ENCODE measurements around the gene UBXN1. TPM values are rescaled to one million over a fixed set of nuclear protein-coding genes. Genes with fewer than 3 reads are reported as not detected.

The UBXN1 gene, protein sequence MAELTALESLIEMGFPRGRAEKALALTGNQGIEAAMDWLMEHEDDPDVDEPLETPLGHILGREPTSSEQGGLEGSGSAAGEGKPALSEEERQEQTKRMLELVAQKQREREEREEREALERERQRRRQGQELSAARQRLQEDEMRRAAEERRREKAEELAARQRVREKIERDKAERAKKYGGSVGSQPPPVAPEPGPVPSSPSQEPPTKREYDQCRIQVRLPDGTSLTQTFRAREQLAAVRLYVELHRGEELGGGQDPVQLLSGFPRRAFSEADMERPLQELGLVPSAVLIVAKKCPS
- total RNA-seq (2014; rRNA removed; shearing (Covaris generic)) = 80.6 and 116 TPM in 2 replicates

DNA sequence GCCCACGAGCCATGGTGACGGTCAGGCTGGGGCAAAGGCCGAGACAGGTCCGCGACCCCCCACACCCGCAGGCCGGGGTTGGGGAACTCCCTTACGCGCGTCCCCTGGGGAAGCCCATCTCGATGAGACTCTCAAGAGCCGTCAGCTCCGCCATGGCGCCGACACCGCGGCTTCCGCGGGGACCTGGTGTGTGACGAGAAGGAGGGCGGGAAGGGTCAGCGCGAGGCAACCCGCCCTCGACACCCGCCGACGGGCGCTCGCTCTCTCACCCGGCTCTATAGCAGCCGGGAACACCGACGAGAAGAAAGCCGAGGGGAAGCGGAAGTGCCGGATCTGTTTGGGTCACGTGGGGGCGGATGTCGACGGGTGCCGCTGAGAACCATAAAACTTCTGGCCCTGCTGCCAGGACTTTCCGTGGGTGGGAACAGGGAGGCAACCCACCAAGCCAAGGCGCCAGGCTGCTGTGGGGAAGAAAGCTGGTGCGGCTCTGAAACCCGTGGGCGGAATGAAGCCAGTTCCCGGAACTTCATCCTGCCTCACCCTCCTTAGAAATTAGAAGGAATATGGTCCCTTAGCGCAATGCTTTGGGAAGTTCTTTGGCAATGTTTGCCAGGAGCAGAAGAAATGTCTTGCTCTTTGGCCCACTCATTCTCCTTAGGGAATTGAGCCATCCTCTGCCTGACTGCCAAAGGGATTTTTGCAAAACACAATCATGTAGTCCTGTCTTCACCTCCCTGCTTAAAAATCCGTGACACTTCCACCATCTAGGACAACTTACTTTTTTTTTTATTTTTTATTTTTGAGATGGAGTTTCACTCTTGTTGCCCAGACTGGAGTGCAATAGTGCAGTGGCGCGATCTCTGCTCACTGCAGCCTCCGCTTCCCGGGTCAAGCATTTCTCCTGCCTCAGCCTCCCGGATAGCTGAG, at the start of gene UBXN1:
UBXN1 (minus strand) TSS at position 304 of the 927 bp plus-strand sequence; CDS start at position 154, 150 bp downstream.
- peak; percentile 83 for DNase-seq (ENCODE audit: low read depth)

DNA sequence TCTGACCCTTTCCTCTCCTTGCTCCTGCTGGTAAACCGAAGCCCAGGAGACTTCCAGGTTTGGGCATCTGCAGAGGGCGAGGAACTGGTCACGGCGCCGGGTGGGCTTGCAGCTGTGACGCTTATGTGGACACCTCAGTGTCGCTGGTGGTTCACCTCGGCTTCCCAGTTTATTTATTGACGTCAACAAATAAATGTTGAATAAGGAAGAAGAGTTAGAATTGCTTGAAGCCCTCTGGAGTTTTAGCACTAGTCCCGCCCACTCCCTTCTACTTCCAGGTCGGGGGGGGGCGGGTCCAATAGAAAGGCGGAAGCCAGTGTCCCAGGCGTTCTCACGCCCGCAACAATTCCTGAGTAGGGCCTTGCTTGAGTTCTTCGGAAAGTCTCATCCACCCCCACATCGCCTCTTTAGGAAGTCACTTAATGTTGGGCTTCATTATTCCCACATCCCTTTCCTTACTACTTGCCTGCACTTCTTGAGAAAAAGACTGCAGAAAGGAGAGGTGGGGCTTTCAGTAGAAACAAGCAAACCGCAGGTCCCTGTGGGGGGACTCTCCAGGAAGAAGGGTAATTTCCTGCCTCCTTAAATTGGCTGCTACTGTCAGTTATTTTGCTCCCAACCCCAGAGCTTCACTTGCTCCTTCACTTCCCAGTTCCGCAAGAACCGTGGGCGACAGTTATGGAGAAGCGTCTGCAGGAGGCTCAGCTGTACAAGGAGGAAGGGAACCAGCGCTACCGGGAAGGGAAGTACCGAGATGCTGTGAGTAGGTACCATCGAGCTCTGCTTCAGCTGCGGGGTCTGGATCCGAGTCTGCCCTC, 49.5 kb upstream of the UBXN1 start, which contains the start of gene TTC9C:
TTC9C (plus strand) TSS at position 316 of the 818 bp plus-strand sequence; CDS start at position 679, 363 bp downstream.
- DNase-seq (ENCODE audit: low read depth) = peak; percentile 93

DNA sequence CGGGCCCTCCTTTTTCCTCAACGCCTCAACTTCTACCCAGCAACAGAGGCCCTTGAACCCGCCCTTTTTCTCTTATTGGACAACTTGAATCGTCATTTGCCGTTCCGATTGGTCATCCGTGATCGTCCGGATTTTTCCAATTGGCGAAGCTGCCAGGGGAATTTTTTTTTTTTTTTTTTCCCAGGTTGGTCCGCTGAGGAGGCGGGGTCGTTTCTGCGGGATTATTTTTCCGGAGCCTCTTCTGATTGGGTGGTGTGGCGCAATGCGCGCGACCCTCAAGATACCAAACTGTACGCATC, 48.9 kb upstream of the UBXN1 start:
- peak; percentile 98 for DNase-seq (ENCODE audit: low read depth)

DNA sequence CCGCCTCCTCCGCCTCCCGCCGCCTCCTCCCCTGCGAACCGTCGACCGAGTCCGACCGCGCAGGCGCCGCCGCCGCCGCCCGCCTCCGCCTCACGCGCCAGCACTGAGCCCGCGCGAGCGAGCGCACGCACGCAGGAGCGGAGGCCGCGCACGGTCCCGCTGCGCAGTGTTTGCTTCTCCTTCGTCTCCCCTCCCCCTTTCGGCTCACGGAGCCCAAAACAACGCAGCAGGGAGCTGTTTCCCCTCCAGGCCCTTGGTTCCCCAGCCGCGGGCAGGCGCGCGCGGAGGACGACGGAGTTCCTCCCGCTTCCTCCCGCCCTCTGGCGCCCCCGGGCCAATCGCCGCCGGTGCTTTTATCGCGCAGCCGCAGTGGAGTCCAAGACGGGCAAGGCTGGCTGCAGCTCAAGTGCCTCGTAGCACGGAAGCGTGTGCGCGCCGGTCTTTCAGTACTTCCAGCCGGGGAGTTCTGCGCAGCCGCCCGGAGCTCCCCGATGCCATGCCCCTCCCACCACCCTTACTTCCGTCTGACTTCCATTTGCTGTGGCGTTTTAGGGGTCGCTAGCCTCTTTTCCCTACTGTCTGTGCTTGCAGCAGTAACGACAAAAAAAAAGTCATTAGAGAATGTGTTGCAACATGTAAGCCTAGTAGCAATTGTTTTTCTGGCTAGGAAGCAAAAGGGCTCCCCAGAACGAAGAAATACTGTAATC, 48.4 kb upstream of the UBXN1 start, which contains the start of gene HNRNPUL2:
HNRNPUL2 (minus strand) TSS at position 293 of the 707 bp plus-strand sequence. CDS start 301 bp downstream, outside the sequence.
- DNase-seq (ENCODE audit: low read depth) = peak; percentile 98

DNA sequence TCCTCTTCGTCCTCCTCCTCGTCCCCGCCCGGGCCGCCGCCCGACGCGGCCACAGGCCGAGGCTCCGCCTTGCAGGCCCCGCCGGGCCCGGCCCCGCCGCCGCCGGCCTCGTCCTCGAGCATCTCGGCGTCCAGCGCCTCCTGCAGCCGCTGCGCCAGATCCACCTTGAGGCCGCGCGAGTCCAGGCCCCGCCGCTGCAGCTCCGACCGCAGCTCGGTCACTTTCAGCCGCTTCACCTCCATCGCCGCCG, 48.0 kb upstream of the UBXN1 start:
- no peak for DNase-seq (ENCODE audit: low read depth)

DNA sequence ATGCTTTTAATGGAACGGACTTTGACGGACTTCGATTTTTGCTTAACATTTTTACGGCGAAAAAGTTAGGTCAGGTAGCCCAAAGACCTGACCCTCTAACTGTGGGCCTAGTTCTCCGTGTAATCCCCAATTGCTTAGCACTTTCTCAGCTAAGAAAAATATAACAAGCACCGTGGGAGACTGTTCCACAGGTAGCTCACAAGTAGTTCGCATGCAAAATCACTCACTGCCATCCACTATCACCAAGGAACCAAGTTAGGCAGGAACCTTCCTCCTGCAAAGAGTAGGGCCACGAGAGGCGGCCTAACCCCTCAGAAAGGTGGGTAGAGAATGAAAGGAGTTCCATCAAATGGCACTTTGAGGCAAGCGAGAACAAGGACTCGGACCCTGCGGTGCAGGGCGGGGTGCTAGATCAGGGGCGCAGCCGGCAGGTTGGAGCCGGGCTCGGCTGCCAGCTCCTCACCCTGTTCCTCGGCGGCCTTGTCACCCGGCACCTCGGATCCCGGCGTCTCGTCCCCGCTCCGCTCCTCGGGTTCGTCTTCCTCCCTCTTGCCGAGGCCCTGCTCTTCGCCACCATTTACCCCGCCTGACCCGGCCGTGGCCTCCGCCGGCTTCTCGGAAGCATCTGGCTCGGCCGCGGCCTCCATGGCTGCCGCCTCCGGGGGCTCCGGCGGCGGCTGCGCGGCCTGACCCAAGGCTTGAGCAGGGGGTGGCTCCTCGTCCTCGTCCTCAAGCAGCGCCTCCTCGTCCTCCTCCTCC, 47.5 kb upstream of the UBXN1 start:
- DNase-seq (ENCODE audit: low read depth) = no peak

DNA sequence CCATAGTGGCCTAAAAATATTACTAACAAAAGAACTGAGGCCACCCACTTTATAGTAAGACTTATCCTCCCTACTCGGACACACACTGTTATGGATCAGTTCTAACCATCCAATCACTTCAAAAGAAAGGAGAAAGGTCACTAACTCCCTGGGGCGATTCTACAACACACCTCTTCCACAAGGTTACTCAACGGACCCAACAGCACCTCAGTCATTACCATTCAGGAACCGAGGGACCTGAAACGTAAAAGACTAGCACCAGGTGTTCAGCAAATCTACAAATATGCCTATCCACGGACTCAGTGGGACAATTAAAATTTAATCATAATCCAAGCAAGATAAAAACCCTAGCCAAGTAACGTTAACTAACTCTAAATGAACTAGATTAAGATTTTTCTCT, 46.8 kb upstream of the UBXN1 start:
- peak; percentile 53 for DNase-seq (ENCODE audit: low read depth)

DNA sequence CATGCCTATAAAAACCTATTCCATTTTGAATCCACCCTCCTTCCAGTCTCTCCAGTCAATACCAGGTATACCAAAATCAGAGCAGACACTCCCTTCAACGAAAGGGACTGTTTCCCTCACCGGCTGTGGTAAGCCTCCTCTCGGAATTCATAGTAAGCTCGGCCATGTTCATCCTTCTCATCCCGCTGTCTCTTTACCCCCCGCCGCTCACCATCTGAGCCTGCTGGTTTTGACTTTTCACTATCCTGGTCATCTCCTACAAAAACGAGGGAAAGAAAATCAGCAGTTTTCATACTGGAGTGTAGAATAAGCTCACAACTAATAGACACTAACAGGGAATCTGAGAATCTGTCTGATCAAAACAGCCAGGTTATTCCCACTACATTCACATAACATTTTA, 45.3 kb upstream of the UBXN1 start:
- DNase-seq (ENCODE audit: low read depth) = no peak

DNA sequence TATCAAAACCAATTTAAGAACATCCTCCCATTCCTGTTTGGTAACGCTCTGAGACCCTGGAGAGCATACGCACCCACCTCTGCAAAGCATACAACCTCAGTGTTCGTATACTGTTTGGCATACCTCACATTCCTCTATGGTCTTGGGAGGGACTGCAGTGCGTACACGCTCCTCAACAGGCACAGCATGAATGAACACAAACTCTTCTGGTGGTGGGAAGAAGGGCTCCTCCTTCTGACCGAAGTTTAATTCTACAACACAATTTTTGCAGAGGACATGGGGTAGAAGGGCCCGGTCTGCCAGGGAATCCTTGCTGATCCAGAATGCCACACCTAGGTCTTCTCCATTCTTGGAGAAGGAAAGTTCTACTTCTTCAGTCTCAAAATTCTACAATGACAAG, 43.1 kb upstream of the UBXN1 start:
- DNase-seq (ENCODE audit: low read depth) = no peak

DNA sequence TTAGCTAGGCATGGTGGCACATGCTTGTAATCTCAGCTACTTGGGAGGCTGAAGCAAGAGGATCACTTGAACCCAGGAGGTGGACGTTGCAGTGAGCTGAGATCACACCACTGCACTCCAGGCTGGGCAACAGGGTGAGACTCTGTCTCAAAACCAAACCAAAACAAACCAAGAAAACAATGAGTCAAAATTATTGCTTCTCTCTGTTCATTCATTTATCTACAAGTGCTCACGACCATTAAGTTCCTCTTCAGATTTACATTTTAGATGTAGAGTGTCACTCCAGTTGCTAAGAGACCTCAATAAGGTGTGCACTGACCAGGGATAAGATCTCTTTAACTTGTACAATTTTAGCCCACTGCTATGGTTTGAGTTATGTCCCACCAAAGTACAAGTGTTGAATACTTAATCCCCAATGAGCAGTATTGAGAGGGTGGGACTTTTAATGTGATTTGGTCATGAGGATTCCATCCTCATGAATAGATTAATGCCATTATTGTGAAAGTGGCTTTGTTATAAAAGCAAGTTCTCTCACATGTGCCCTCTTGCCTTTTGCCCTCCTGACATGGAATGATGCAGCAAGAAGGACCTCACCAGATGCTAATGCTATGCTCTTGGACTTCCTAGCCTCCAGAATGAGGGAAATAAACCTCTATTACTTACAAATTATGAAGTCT, 40.6 kb upstream of the UBXN1 start:
- DNase-seq (ENCODE audit: low read depth) = no peak

DNA sequence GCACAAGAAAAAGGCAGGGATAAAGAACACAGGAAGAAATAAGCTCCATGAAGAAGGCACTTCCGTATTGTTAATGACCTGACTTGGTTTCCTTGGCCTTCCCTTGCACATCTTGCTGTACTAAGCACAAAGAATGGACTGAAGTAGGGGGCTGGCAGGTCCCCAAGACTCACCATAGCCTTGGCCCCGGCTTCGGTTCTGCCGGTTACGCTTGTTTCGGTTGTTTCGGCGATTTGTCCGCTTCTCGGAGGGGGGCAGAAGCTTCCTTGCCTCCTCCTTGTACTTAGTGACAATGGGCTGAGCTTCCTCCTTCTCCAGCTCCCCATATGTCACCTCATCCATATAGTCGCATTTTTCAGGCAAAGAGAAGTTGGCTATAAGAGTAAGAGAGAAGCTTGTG, 37.9 kb upstream of the UBXN1 start:
- DNase-seq (ENCODE audit: low read depth) = no peak

DNA sequence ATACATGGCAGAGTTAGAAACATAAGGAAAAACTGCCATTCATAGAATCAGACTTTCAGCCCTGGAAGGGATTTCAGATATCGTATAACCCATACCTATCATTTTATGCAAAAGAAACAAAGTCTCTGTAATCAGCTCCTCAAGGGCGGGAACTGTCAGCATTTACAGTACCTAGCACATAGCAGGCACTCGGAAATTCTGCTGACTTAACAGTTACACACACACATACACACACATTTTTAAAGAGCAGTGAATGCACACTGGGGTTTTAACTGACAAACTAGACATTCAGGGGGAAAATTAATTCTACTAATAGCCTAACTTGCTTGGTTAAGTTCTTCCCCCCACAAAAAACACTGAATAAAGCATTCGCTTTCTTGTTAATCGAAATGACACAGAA, 37.3 kb upstream of the UBXN1 start:
- no peak for DNase-seq (ENCODE audit: low read depth)

DNA sequence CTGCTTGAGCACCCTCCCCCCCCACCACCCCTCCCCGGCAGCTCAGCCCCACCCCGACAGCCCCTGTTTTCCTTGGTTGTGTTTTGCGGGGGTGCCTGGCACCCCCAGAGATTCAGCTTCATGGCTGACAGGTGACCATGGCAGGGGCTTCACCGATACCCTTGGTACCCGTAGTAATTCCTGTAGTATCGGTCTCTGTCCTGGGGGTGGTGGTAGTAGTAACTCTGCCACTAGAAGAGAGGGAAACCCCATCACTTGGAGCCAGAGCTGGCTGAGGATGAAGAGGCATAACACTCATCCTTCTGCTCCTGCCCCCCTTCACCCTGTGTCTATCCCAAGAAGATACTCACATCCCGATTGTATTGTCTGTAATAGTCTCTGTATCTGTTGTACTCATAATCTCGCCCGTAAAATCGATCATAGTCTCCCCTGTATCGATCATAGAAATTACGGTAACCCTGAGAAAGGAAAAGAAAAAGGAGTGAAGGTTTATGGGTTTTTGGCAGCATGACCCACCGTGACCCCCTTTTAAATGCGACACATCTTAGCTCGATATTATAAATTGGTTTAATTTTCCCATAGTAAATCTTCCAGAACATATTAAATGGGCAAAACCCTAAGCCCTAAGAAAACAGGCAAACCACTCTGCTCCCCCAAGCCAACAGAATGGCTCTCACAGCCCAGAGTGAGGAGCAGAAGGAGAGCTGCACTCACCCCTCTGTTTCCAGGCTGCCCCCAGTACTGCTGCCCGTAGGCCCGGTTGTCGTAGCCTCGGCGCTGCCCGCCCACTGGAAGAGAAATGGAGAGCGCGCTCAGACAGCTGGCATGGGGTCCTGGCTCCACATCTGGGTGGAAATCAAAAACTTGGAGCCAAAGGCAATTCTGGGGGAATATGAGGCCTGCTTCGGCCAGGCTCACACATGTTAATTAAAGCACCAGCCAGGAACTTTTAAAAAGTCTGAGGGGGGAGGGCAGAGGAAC, 36.6 kb upstream of the UBXN1 start:
- no peak for DNase-seq (ENCODE audit: low read depth)

DNA sequence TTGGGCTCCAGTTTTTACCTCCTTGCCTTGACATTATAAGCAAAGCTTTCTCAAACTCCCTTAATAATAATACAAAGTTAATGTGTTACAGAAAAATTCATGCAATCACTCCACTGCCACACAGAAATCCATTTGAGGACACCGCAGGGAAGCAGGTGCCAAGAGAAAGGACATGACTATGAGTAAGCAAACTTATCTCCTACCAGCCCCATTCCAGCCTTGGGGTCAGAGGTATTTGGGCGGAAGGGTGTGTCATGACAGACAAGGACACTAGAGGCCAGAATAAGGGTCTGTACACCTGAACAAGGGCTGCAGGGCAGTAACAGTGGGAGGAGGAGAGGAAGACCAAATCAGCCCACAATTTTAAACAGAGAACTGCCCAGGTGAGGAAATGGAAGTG, 34.5 kb upstream of the UBXN1 start:
- DNase-seq (ENCODE audit: low read depth) = no peak

DNA sequence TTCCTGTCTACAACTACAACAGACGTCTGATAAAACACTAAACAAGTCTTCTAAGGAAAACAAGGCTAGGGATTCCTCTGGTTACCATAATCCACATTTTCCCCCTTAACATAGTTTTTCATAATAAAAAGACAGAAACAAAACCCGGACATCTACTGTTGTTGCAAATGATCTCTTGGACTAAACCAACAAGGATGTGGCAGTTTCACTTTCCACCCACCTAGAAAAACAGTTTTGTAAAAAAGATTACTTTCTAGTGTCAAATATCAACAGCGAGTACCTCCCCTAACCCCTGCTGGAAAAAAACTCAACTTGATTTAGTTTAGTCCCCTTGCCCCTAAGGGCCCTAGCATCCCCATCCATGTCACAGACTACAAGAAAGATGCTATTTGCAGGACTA, 34.0 kb upstream of the UBXN1 start:
- no peak for DNase-seq (ENCODE audit: low read depth)

DNA sequence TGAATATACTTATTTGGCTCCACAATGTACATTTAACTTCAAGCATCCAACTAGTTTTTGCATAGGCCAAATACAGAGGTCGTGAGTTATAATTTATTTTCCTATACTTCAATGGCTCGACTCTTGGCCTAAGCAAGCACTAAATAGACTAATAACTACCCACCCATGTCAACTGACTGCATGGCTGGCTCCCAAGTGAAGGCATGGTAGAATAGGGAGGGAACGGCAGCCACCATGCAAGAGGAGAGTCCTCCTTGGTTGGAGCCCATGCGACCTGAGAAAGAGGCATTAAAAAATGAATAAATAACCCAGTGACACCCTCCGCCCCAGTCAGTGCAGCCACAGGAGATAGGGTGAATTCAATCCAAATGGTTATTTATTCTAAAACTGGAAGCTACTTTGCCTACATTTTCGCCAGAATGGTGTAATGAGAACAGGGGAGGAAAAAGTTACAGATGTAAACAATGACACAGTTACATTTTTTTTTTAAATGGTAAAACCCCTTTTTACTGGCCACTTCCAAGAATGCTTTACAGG, 33.5 kb upstream of the UBXN1 start:
- no peak for DNase-seq (ENCODE audit: low read depth)

DNA sequence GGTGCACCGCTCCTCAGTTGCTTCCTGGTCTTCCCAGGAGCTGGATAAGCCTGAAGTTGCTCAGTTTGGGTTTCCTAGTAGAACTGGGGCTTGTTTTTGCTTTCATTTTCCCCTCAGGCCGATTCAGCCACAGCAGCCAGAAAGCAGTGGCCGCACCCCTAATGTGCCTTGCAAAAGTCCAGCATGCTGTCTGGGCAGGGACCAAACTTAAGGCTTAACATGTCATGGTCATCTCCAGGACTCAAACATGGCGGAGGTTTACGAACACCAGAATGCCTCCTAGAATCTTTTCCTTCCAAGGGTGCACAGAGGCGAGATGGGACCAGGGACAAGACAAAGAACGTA, 31.1 kb upstream of the UBXN1 start:
- peak; percentile 62 for DNase-seq (ENCODE audit: low read depth)

DNA sequence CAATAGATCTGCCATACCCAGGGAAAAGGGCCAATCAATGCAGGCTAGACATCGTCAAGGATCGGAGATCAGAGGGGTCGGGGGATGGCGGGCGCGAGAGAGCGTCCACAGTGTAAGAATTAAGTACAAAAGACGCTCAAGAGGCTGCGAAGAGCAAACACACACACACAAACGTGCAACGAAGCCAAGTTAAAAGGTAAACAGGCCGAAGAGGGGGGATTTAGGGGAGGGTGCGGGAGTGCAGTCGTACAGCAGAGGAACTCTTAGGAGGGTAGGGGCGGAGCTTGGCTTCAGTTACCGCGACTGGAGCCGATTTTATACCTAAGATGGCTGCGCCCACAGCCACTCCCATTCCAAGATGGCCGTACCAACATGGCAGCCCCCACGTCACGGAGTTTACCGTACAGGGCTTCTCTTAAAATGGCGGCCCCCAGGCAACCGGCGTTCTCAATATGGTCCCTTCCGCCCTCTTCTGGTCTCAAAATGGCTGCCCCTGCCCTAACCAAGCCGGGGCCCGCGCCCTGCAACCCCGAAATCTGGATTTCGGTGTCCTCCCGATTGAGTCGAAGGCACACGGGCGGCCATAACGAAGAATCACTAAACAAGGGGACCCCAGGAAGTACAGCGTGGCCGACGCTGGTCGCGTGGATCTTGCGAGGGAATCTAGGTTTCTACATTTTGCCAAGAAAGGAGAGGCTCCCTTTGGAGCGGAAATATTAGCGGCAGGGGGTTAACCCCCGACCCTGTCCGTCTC, 30.6 kb upstream of the UBXN1 start:
- peak; percentile 98 for DNase-seq (ENCODE audit: low read depth)

Data from M059J (cell line).